AG04450 (cell line): Measurements from ENCODE around the gene SYTL1. TPM values are rescaled to one million over a fixed set of nuclear protein-coding genes. Genes with fewer than 3 reads are reported as not detected.

Experiments
- CTCF ChIA-PET: fragments of 300-600, 350-600 bp; formaldehyde crosslinking; extraction: SDS; loops from one replicate; lab custom pipeline; 2022; ENCODE audit warnings: antibody characterized with exemption, inconsistent platforms; lab: Charles Lee
- POLR2A ChIA-PET: fragments of 350-600 bp; formaldehyde crosslinking; extraction: SDS; loops from one replicate; lab custom pipeline; 2021; ENCODE audit warnings: antibody characterized with exemption, inconsistent platforms; lab: Yijun Ruan, JAX
- DNase-seq: peaks from one replicate; pipeline ENCODE4 v3.0.0-alpha.2; 2011; ENCODE audit warnings: low read depth, low spot score
- H3K27ac ChIP-seq: one replicate; pipeline ENCODE4 v1.5.1; 2012; ENCODE audit warnings: low read depth, low read length, control low read depth
- H3K27me3 ChIP-seq: one replicate; pipeline ENCODE4 v1.6.0; 2012; ENCODE audit warnings: low read length; ENCODE audit not compliant: control insufficient read depth, insufficient read depth
- H3K4me3 ChIP-seq: 2 replicates; pipeline ENCODE4 v1.5.1; 2011; ENCODE audit warnings: mild to moderate bottlenecking, low read depth, low read length, control low read depth
- H3K9me3 ChIP-seq: 2 replicates; pipeline ENCODE4 v1.5.1; 2012; ENCODE audit warnings: low read length; ENCODE audit not compliant: control insufficient read depth, insufficient read depth
- CTCF ChIP-seq: IDR thresholded peaks from 2 replicates; pipeline ENCODE4 v1.5.1; 2011; ENCODE audit warnings: low read depth, low read length, control low read depth, inconsistent platforms
- polyA plus RNA-seq: library from polyadenylated mRNA; depleted of rRNA; stranded (reverse); fragments of >200 nt; gene quantifications from 2 replicates; pipeline ENCODE4 v1.2.3, GENCODE V29; 2011

SYTL1 gene
- polyA plus RNA-seq, 1 experiment: 0.35 TPM

- no peaks in the 10 kb centered on the region; the same call in 1 of the 2 replicates for H3K9me3 ChIP-seq
- TF ChIP-seq CTCF: no peak
- H3K4me3 ChIP-seq: no peak overlapping the region
- CTCF ChIA-PET: interaction anchor here (0.6 to 1.0 kb wide), 2 partner anchors 9 to 14 kb away, joined by 3 to 4 read pairs; no protein-coding TSS in a partner anchor
- no peak for DNase-seq
- H3K27ac ChIP-seq: no peak overlapping the region
- POLR2A ChIA-PET: no interaction called here
- H3K27me3 ChIP-seq: no peaks in the 10 kb centered on the region
These were observed 5.3 kb downstream of the SYTL1 start for GRCh38 chr1:27346991-27347624.

- ChIA-PET POLR2A (interaction anchor here (1.1 to 1.8 kb wide), 4 partner anchors 9 to 195 kb away, joined by 3 to 8 read pairs (median 4); partner anchors contain the start of gene SLC9A1), CTCF (interaction anchor here (0.5 to 1.4 kb wide), 3 partner anchors 16 to 258 kb away, joined by 3 to 6 read pairs (median 4); no protein-coding TSS in a partner anchor)
- H3K4me3 ChIP-seq: peak overlapping the region; percentile 48
- no peak for TF ChIP-seq CTCF
- no peak overlapping the region for H3K27ac ChIP-seq
- no peaks in the 10 kb centered on the region; the same call in 1 of the 2 replicates for H3K9me3 ChIP-seq
- H3K27me3 ChIP-seq: no peaks in the 10 kb centered on the region
- DNase-seq: no peak
These were observed 7.3 kb downstream of the SYTL1 start for GRCh38 chr1:27348861-27349783.

GRCh38 chr1:27349784-27350662, 8.2 kb downstream of the SYTL1 start:
- POLR2A ChIA-PET: interaction anchor here (0.6 to 1.8 kb wide), 6 partner anchors 8 to 195 kb away, joined by 3 to 8 read pairs (median 4); partner anchors contain the start of gene SLC9A1
- peak; percentile 37 for DNase-seq
- H3K27ac ChIP-seq: no peak overlapping the region
- no peaks in the 10 kb centered on the region; the same call in 1 of the 2 replicates for H3K9me3 ChIP-seq
- TF ChIP-seq CTCF: no peak
- peak overlapping the region; percentile 48 for H3K4me3 ChIP-seq
- H3K27me3 ChIP-seq: no peaks in the 10 kb centered on the region
- CTCF ChIA-PET: interaction anchor here (0.8 to 1.4 kb wide), 2 partner anchors 15 to 257 kb away, joined by 3 to 4 read pairs; no protein-coding TSS in a partner anchor

GRCh38 chr1:27350663-27351540, 9.1 kb downstream of the SYTL1 start:
- H3K4me3 ChIP-seq: no peak overlapping the region
- no peak for DNase-seq
- no peaks in the 10 kb centered on the region; the same call in 1 of the 2 replicates for H3K9me3 ChIP-seq
- ChIA-PET POLR2A (interaction anchor here (0.8 to 1.4 kb wide), 3 partner anchors 14 to 196 kb away, joined by 3 to 4 read pairs (median 3); partner anchors contain the start of gene SLC9A1), CTCF (interaction anchor here (1.3 to 1.4 kb wide), 2 partner anchors 14 to 18 kb away, joined by 3 to 4 read pairs; no protein-coding TSS in a partner anchor)
- TF ChIP-seq CTCF: peak; percentile 15; the same call in 1 of the 2 replicates
- no peaks in the 10 kb centered on the region for H3K27me3 ChIP-seq
- H3K27ac ChIP-seq: no peak overlapping the region
